SK-N-SH treated with all-trans-retinoic acid at 6 μM for 48 hours (cell line): ENCODE data around the gene SMIM38.

Experiments used
- ATAC-seq: fragments of 200-7000 bp; cut with Tn5 transposase; 3 replicates; pipeline ENCODE4 v1.9.1; 2020; ENCODE audit warnings: mild to moderate bottlenecking, moderate library complexity
- ARNTL ChIP-seq: fragments of 450-650 bp; formaldehyde crosslinking; IDR thresholded peaks from 2 replicates; pipeline ENCODE4 v1.5.0; 2020; ENCODE audit warnings: low read depth, mild to moderate bottlenecking, moderate library complexity, borderline replicate concordance
- BACH2 ChIP-seq: fragments of 250-450 bp; sonication (Bioruptor Pico); IDR thresholded peaks from 2 replicates; pipeline ENCODE4 v1.9.0; 2021; ENCODE audit warnings: mild to moderate bottlenecking, borderline replicate concordance
- CREB5 ChIP-seq: fragments of 250-450 bp; sonication (Bioruptor Pico); IDR thresholded peaks from 2 replicates; pipeline ENCODE4 v1.5.1; 2020; ENCODE audit warnings: low read depth, mild to moderate bottlenecking, moderate library complexity
- CSRNP3 ChIP-seq: fragments of 250-450 bp; sonication (Bioruptor Pico); IDR thresholded peaks from 2 replicates; pipeline ENCODE4 v1.5.1; 2021; ENCODE audit warnings: mild to moderate bottlenecking, moderate library complexity
- ESRRG ChIP-seq: fragments of 250-450 bp; sonication (Bioruptor Pico); IDR thresholded peaks from 2 replicates; pipeline ENCODE4 v1.6.1; 2021; ENCODE audit warnings: mild to moderate bottlenecking
- GLIS3 ChIP-seq: fragments of 250-450 bp; sonication (Bioruptor Pico); IDR thresholded peaks from 2 replicates; pipeline ENCODE4 v1.5.0; 2020; ENCODE audit warnings: mild to moderate bottlenecking, moderate library complexity
- ISL1 ChIP-seq: fragments of 250-450 bp; sonication (Bioruptor Pico); IDR thresholded peaks from 2 replicates; pipeline ENCODE4 v2.1.2; 2022; ENCODE audit warnings: mild to moderate bottlenecking, moderate library complexity
- OSR1 ChIP-seq: fragments of 250-450 bp; sonication (Bioruptor Pico); IDR thresholded peaks from 2 replicates; pipeline ENCODE4 v1.8.0; 2022; ENCODE audit warnings: moderate library complexity, mild to moderate bottlenecking, inconsistent platforms
- PATZ1 ChIP-seq: fragments of 250-450 bp; sonication (Bioruptor Pico); IDR thresholded peaks from 2 replicates; pipeline ENCODE4 v1.8.0; 2020; ENCODE audit warnings: mild to moderate bottlenecking, moderate library complexity, borderline replicate concordance
- POU6F1 ChIP-seq: fragments of 250-450 bp; sonication (Bioruptor Pico); IDR thresholded peaks from 2 replicates; pipeline ENCODE4 v1.8.0; 2021; ENCODE audit warnings: low read depth, mild to moderate bottlenecking, moderate library complexity, borderline replicate concordance
- PPARA ChIP-seq: fragments of 250-450 bp; sonication (Bioruptor Pico); IDR thresholded peaks from 2 replicates; pipeline ENCODE4 v1.5.0; 2020; ENCODE audit warnings: mild to moderate bottlenecking, borderline replicate concordance
- RARB ChIP-seq: fragments of 250-450 bp; sonication (Bioruptor Pico); IDR thresholded peaks from 2 replicates; pipeline ENCODE4 v1.8.0; 2021; ENCODE audit warnings: mild to moderate bottlenecking, moderate library complexity
- SNAI2 ChIP-seq: fragments of 250-450 bp; sonication (Bioruptor Pico); IDR thresholded peaks from 2 replicates; pipeline ENCODE4 v1.5.0; 2020; ENCODE audit warnings: mild to moderate bottlenecking, moderate library complexity
- TCF4 ChIP-seq: fragments of 250-450 bp; sonication (Bioruptor Pico); IDR thresholded peaks from 2 replicates; pipeline ENCODE4 v1.8.0; 2021; ENCODE audit warnings: mild to moderate bottlenecking, moderate library complexity, borderline replicate concordance
- TOX ChIP-seq: fragments of 250-450 bp; sonication (Bioruptor Pico); IDR thresholded peaks from 2 replicates; pipeline ENCODE4 v1.8.0; 2021; ENCODE audit warnings: mild to moderate bottlenecking, moderate library complexity, borderline replicate concordance
- TSHZ2 ChIP-seq: fragments of 250-450 bp; sonication (Bioruptor Pico); IDR thresholded peaks from 2 replicates; pipeline ENCODE4 v1.5.0; 2020; ENCODE audit warnings: mild to moderate bottlenecking, moderate library complexity
- ZC3H10 ChIP-seq: fragments of 250-450 bp; sonication (Bioruptor Pico); IDR thresholded peaks from 2 replicates; pipeline ENCODE4 v1.5.1; 2021; ENCODE audit warnings: mild to moderate bottlenecking, moderate library complexity
- ZFP3 ChIP-seq: fragments of 250-450 bp; sonication (Bioruptor Pico); IDR thresholded peaks from 2 replicates; pipeline ENCODE4 v1.5.0; 2020; ENCODE audit warnings: mild to moderate bottlenecking, moderate library complexity
- ZFP30 ChIP-seq: fragments of 450-650 bp; formaldehyde crosslinking; IDR thresholded peaks from 2 replicates; pipeline ENCODE4 v1.5.0; 2022; ENCODE audit warnings: mild to moderate bottlenecking, moderate library complexity
- ZNF565 ChIP-seq: fragments of 450-650 bp; formaldehyde crosslinking; conservative IDR thresholded peaks from 2 replicates; pipeline ENCODE4 v1.5.0; 2020; ENCODE audit warnings: low read depth, mild to moderate bottlenecking, moderate library complexity
- ZNF70 ChIP-seq: fragments of 450-650 bp; formaldehyde crosslinking; IDR thresholded peaks from 2 replicates; pipeline ENCODE4 v1.5.0; 2020; ENCODE audit warnings: mild to moderate bottlenecking, moderate library complexity
- ZNF8 ChIP-seq: fragments of 450-650 bp; formaldehyde crosslinking; IDR thresholded peaks from 2 replicates; pipeline ENCODE4 v1.5.0; 2020; ENCODE audit warnings: mild to moderate bottlenecking, moderate library complexity

The SMIM38 gene

GRCh38 chr11:69114362-69114761 lies 41.4 kb upstream of the SMIM38 start:
- TF ChIP-seq SNAI2: no peak
- TF ChIP-seq ZFP30 (CRISPR knock-in tag): no peak
- no peak for TF ChIP-seq GLIS3 (CRISPR knock-in tag)
- TF ChIP-seq ZNF8 (CRISPR knock-in tag): no peak
- TF ChIP-seq PPARA (CRISPR knock-in tag): no peak
- no peak for TF ChIP-seq ZFP3 (CRISPR knock-in tag)
- no peak for TF ChIP-seq RARB
- TF ChIP-seq ZNF565 (CRISPR knock-in tag): no peak
- no peak for TF ChIP-seq ESRRG
- no peak for TF ChIP-seq TCF4
- TF ChIP-seq TOX: no peak
- no peak for TF ChIP-seq TSHZ2 (CRISPR knock-in tag)
- TF ChIP-seq OSR1 (CRISPR knock-in tag): no peak
- ATAC-seq: no peak

GRCh38 chr11:69114811-69115523 lies 40.8 kb upstream of the SMIM38 start:
- TF ChIP-seq ESRRG (no peak), TOX (no peak), ZNF70 (CRISPR knock-in tag) (no peak), ZNF8 (CRISPR knock-in tag) (no peak), CSRNP3 (CRISPR knock-in tag) (no peak), ZC3H10 (CRISPR knock-in tag) (no peak), ISL1 (CRISPR knock-in tag) (no peak), CREB5 (CRISPR knock-in tag) (no peak), PATZ1 (no peak)
- no peak for ATAC-seq

GRCh38 chr11:69115586-69116560 lies 39.9 kb upstream of the SMIM38 start:
- TF ChIP-seq CSRNP3 (CRISPR knock-in tag) (no peak), ZNF70 (CRISPR knock-in tag) (no peak), ESRRG (no peak), OSR1 (CRISPR knock-in tag) (no peak), ARNTL (CRISPR knock-in tag) (no peak), PPARA (CRISPR knock-in tag) (no peak), CREB5 (CRISPR knock-in tag) (no peak), POU6F1 (no peak), ZNF8 (CRISPR knock-in tag) (no peak), BACH2 (CRISPR knock-in tag) (no peak), TOX (no peak), ZFP30 (CRISPR knock-in tag) (no peak)
- no peak for ATAC-seq
